Right hindlimb (tissue), 1 donor: ENCODE data around the gene TEX19.
"Not testable (repeated sequence)": the region's sequence is repeated elsewhere in the genome, so short reads cannot be mapped to it uniquely, and the experiment has no call there.

Source experiments
- DNase-seq: peaks from one replicate; pipeline ENCODE4 v3.0.0-alpha.2; 2018

TEX19 gene

DNA sequence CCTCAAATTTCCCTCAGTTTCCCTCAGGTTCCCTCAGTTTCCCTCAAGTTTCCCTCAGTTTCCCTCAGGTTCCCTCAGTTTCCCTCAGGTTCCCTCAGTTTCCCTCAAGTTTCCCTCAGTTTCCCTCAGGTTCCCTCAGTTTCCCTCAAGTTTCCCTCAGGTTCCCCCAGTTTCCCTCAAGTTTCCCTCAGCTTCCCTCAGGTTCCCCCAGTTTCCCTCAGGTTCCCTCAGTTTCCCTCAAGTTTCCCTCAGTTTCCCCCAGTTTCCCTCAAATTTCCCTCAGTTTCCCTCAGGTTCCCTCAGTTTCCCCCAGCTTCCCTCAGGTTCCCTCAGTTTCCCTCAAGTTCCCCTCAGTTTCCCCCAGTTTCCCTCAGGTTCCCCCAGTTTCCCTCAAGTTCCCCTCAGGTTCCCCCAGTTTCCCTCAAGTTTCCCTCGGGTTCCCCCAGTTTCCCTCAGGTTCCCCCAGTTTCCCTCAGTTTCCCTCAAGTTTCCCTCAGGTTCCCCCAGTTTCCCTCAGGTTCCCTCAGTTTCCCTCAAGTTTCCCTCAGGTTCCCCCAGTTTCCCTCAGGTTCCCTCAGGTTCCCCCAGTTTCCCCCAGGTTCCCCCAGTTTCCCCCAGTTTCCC lies 516 bp downstream of the TEX19 start:
- not testable (repeated sequence) for DNase-seq

DNA sequence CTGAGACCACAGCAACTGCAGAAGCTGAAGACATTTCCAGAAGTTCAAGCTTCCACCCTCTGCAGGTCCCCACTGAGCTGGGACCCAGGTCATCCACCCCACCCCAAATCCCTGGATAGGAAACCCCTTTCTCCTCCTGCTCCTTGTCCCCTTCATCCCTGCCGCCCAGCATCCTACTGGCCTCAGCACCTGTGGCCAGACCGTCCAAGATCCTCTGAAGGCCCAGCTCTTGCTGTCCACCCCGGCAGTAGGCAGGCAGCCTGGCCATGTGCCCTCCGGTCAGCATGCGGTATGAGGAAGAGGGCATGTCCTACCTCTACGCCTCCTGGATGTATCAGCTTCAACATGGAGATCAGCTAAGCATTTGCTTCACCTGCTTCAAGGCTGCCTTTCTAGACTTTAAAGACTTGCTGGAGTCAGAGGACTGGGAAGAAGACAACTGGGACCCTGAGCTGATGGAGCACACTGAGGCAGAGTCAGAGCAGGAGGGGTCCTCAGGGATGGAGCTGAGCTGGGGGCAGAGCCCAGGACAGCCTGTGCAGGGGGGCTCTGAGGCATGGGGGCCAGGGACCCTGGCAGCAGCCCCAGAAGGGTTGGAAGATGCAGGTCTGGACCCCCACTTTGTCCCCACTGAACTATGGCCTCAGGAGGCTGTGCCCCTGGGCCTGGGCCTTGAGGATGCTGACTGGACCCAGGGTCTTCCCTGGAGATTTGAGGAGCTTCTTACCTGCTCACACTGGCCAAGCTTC lies 3.0 kb downstream of the TEX19 start:
- DNase-seq = no peak

GRCh38 chr17:82365606-82366295 lies 6.7 kb downstream of the TEX19 start:
- no peak for DNase-seq

DNA sequence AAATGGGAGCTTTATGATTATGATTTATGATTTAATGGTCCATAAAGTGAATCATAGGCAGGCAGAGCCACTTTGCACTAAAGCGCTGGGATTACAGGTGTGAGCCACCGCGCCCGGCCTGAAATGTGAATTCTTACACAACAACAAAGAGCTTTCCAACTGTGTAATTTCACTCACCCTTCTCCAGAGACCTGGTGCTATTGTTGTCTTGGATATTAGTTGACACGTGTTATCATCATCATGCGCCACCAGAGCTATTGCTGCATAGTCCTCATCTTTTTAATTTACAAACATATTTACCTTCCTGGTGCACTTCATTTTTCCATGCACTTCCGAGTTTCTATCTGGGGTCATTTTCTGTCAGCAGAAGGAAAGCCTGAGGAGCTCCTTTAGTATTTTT lies 7.7 kb downstream of the TEX19 start:
- no peak for DNase-seq

DNA sequence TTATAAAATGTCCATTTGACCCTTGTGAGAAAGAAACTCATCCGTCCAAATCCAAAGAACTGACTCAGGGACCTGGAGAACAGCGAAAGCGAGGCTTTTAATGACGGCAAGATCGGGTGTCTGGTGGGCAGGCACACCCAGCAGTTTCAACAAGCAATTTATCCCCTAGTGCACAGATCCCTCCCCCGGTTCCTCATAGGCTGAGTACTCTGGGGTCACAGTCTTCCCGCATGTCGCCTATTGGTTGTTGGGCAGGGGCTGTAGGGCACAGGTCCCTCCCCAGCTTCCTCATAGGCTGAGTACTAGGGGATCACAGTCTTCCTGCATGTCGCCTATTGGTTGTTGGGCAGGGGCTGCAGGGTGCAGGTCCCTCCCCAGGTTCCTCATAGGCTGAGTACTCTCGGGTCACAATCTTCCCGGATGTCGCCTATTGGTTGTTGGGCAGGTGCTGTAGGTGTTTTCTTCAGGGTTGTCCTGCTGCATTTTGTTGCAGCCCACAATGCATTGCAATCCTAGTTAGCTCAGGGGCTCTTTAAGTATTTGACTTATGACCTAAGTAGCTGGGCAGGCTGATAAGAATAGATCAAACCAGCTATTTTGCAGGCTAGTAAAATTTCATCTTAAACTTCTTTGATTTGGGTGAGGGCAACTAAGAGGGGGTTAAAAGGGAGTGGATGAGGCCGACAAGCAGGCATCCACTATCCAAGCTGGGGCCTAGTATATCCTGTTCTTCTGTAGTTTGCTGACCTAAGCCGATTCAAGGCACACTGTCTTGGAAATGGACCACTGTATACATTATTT lies 8.9 kb downstream of the TEX19 start:
- DNase-seq = no peak

DNA sequence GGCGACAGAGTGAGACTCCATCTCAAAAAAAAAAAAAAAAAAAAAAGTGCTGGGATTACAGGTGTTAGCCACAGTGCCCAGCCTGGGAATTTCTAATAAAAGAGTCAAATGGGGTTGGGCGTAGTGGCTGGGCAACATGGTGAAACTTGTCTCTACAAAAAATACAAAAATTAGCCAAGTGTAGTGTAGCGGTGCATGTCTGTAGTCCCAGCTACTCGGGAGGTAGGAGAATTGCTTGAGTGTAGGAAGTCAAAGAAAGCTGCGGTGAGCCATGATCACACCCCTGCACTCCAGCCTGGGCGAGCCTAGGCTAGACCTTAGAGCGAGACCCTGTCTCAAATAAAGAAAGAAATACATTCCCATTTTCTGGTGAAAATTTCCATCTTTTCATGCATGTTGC lies 10.2 kb downstream of the TEX19 start:
- no peak for DNase-seq

DNA sequence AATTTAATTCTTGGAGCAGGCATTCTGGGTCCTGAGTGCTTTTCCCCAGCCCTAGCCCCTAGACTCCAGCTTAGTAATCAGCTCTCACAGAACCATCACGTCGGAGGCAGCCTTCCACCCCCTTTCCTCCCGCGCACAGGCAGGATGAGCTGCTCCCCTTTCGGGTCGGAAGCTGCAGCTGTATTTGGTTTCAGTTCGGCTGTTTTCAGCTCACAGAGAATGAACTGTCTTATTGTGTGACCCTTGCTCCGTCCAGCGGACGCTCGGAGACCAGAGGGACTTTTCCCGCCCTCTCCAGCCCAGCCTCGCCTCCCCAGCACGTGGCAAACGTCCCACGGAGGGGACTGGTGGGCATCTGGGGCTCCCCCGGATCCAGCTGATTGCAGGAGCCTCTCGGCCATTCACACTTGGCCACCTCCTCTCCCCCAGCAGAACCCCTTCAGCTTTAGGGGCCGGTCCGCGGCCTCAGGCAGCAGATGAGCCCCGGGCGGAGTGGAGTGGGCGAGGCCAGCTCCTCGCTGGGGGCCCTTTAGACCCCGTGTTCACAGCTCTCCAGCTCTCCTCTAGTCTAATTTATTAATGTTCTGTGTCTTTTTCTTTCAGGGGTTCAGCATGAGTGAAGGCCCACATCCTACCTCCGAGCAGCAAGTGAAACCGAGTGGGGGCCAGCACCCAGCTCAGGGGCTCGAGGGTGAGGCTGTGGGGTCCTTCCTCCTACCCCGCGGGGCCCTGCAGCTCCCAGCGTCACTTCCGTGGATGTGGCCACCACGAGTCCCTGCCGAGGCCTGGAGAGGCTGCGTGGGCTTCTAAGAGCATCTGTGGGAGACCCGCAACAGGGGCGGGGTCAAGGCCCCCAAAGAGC lies 11.7 kb downstream of the TEX19 start:
- DNase-seq = no peak

GRCh38 chr17:82371333-82372248 lies 12.5 kb downstream of the TEX19 start, which contains the start of gene UTS2R:
Gene UTS2R, plus strand, starts transcription at chr17:82371765. Its CDS starts 2,560 bp downstream, at chr17:82374325.
- peak; percentile 47 for DNase-seq

GRCh38 chr17:82372249-82373071 lies 13.4 kb downstream of the TEX19 start:
- DNase-seq = peak; percentile 26

DNA sequence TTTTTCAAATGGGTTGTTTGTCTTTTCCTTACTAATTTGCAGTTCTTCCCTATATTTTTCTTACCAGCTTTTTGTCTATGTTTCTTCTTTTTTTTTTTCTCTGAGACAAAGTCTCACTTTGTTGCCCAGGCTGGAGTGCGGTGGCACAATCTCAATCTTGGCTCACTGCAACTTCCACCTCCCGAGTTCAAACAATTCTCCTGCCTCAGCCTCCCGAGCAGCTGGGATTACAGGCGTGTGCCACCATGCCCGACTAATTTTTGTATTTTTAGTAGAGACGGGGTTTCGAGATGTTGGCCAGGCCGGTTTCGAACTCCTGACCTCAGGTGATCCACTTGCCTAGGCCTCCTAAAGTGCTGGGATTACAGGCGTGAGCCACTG lies 14.0 kb downstream of the TEX19 start:
- DNase-seq = not testable (repeated sequence)

GRCh38 chr17:82373731-82374625 lies 14.9 kb downstream of the TEX19 start:
- peak; percentile 8 for DNase-seq

GRCh38 chr17:82374626-82375331 lies 15.7 kb downstream of the TEX19 start:
- DNase-seq = peak; percentile 13

DNA sequence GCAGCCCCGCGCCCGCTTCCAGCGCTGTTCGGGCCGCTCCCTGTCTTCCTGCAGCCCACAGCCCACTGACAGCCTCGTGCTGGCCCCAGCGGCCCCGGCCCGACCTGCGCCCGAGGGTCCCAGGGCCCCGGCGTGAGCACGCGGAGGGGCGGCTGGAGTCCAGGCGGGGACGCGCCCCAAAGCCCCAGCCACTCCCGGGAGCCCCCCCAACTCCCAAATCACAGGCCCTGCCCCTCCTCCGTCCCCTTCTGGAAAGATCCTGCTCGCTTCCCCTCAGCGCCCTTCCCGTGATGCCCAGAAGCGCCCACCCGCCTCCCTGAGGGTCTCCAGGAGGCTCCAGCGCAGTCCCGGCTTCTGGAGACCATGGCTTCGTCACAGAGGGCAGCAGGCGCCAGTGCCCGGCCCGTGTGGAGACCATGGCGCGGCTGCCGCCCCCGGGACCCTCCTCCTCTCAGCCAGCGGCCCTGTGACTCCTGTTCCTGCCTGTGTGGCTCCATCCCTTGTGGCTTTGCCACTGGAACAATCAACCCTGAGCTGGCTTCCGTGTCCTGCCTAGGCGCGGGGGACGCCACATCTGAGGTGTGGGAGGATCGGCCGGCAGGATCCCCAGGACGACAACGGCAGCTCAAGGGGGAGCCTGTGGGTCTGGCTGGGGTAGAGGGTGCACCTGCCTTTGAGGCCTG lies 16.5 kb downstream of the TEX19 start:
- peak; percentile 2 for DNase-seq

GRCh38 chr17:82376042-82376730 lies 17.1 kb downstream of the TEX19 start:
- peak; percentile 18 for DNase-seq

DNA sequence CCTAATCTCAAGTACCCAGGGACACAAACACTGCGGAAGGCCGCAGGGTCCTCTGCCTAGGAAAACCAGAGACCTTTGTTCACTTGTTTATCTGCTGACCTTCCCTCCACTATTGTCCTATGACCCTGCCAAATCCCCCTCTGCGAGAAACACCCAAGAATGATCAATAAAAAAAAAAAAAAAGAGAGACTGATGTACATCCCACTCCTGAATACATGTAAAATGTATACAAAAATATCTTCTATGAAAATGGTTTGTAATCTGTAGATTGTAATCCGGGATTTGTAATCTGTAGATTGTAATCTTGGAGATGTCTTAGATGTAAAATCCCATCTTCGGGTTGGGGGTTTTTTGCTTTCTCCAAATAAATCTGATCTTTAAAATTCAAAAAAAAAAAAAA lies 18.2 kb downstream of the TEX19 start:
- DNase-seq = not testable (repeated sequence)

DNA sequence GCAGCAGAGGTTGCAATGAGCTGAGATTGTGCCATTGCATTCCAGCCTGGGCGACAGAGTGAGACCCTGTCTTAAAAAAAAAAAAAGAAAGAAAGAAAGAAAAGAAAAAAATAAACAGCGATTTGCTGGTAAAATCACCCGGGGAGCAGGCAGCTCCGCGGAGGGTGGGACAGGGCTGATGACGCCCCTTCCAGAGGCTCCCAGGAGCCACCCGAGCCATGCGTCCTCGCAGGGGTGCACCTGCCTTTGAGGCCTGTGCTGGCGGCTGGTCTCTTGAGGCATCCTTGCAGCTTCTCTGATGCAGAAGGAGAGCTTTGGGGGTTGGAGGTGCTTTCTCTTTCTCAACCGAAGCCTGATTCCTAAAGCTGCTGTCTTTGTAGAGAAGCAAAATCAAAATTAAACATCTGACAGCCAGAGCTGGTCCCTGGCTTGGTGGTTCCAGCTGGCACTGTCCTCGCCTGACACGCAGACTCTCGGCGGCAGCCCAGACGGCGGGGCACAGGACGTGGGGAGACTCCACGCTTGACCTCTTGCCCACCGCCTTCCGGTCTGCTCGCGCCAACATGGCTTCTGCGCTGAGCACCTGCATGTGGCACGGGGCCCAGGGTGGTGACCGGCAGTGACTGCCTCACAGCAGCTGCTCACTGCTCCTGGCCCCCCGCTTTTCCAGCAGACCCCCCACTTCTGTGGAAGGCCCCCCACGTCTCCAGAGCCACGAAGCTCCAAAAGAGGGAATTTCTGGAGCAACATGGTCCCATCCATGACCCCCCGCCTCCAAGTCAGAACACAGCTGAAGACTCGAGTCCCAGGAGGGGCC lies 19.1 kb downstream of the TEX19 start:
- DNase-seq = peak; percentile 19
